Activated CD4-positive, alpha-beta T cell treated with anti-CD3 and anti-CD28 coated beads for 24 hours (primary cell): Measurements from ENCODE around the gene SLC22A2.
"Not testable (repeated sequence)": the region's sequence is repeated elsewhere in the genome, so short reads cannot be mapped to it uniquely, and the experiment has no call there.

Source experiments
- DNase-seq, 2 donors: peaks; one replicate each; pipeline ENCODE4 v3.0.0-alpha.2; 2020; ENCODE audit warnings: low read depth in 2 of 2

The SLC22A2 gene

DNA sequence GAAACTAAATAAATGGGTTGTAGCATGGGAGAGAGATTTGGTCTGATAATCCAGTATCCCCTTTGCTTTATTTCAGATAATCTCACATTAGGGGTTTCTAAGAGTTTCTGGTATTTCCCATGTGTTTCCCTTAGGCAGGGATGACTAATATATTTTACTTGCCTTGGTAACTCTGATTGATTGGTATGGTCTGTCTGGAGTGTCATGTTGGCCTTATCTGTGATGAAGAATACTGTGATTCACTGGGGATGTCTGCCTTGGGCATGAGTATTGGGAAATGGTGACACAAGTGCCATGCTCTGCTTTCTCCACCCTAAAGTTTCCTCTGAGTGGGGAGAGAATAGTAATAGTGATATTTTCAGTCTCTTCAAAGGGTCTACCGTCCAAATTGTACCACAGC lies 10.1 kb downstream of the SLC22A2 start:
- no peak for DNase-seq

DNA sequence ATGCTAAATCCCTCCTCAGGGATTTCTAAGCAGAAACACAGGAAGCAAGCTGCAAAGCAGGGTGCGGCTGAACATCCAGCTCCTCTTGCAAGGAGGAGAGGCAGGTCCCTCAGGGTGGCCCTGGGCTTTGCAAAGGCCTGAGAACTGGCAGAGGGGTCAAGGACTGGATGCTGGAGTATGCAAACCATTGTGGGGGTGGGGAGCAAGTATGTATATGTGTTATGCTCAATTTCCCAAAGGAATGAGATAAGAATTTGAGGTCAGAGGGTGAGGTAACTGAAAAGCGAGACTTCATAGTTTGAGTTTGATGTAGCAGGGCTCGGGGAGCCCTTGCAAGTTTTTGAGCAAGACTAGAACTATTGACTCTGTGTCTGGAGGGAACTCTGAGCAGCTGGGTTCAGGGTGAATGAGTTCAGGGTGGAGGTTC lies 11.2 kb downstream of the SLC22A2 start:
- DNase-seq = no peak

DNA sequence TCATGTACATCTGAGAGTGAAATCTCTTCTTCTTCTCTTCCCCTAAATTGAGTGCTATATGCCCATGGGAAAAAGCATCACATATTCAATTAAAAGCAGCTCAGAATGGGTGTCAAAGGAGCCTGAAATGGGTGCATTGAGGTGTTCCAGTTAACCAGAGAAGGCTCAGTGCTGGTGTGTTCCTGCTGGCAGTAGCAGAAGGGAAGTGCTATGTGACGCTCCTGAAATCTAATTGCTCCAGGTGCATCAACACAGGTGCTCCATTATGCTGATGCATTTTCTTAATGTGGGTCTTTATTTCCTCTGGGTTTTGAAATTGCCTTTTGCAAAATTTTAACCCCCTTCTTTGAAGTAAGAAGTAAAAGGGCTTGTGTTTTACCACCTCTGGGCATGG lies 17.9 kb downstream of the SLC22A2 start:
- no peak for DNase-seq

DNA sequence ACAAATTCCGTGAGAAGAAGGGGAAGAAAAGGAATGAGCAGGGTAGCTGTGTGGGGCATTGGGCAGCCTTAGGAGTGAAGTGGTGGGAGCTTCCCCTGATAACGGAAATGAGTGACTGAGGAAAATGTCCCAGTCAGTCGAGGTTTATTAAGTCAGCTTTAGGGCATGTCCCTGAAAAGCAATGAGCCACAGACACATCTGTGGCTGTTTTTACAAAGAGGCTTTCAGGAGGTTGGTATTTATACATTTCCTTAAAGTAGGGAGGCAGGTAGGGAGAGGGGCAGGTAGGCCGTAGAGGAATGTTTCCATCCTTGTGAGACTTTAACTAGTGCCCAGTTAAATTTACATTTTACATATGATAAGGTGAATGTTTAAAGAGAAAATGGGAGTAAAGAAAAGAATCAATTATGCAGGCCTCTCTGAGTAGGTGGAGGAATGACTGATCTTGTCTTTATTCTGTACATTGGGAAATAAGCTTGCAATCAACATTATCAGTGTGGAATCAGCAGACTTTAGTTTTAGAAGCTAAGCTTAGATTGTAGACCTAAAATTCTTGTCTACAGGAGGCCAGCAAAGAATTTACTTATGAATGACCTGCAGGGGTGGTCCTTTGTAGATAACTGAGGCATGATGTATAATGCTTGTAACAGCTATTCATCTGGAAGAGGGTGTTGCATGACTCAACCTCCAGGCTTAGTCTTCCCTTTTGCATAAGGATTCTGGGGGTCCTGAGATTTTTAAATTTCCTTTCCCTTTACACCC lies 18.5 kb downstream of the SLC22A2 start:
- no peak for DNase-seq

DNA sequence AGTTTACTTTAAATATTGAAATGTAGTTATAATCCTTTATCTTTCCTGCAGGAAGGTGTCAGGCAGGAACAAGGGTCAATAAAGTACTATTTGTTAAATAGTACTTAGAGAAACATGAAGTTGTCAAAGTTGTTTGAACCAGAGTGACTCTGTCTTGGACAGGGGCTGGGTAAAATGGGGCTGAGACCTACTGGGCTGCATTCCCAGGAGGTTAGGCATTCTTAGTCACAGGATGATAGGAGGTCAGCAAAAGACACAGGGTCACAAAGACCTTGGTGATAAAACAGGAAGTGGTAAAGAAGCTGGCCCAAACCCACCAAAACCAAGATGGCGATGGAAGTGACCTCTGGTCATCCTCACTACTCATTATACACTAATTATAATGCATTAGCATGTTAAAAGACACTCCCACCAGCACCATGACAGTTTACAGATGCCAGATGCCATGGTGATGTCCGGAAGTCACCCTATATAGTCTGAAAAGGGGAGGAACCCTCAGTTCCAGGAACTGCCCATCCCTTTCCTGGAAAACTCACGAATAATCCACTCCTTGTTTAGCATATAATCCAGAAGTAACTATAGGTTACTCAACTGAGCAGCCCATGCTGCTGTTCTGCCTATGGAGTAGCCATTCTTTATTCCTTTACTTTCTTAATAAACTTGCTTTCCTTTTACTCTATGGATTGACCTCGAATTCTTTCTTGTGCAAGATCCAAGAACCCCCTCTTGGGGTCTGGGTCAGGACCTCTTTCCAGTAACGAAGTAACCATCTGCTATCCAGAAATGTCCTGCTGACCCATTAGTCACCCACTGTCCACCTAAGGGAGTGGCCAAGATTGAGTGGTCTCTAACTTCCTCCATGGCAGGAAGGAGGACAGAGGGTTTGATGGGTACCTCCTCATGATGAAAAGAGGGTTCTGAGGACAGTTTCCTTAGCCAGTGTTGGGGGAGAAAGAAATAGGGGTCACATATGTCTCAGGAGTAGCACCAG lies 19.6 kb downstream of the SLC22A2 start:
- DNase-seq = no peak

DNA sequence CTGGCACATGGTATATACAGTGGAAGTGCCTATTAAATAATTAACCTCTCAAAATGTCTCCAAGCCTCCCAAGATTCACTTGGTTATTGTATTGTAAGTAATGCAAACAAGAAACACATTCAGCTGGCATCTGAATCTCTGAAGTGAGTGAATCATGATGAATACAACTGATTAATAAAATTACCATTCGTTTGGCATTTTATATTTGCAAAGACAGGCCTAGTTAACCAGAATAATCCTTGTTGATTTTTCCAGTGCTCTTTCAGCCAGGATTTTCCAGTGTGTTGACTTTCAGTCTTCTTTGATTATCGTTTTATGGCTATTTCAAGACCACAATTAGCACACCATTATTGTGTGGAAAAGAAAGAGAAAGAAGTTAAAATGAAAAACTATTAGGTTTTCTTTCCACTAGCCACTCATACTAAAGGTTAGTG lies 20.3 kb downstream of the SLC22A2 start:
- DNase-seq = no peak

DNA sequence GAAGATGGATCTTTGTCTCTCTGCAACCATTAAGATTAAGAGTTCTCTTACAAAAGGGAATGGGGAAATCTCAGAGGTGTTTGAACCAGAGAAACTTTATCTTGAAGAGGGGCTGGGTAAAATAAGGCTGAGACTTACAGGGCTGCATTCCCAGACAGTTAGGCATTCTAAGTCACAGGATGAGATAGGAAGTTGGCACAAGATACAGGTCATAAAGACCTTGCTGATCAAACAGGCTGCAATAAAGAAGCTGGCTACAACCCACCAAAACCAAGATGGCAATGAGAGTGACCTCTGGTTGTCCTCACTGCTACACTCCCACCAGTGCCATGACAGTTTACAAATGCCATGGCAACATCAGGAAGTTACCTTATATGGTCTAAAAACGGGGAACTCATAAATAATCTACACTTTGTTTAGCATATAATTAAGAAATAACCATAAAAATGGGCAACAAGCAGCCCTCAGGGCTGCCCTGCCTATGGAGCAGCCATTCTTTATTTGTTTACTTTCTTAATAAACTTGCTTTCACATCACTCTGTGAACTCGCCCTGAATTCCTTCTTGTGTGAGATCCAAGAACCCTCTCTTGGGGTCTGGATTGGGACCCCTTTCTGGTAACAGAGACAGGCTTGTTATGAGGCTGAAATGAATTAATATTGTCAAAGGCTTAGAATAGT lies 20.9 kb downstream of the SLC22A2 start:
- not testable (repeated sequence) for DNase-seq

DNA sequence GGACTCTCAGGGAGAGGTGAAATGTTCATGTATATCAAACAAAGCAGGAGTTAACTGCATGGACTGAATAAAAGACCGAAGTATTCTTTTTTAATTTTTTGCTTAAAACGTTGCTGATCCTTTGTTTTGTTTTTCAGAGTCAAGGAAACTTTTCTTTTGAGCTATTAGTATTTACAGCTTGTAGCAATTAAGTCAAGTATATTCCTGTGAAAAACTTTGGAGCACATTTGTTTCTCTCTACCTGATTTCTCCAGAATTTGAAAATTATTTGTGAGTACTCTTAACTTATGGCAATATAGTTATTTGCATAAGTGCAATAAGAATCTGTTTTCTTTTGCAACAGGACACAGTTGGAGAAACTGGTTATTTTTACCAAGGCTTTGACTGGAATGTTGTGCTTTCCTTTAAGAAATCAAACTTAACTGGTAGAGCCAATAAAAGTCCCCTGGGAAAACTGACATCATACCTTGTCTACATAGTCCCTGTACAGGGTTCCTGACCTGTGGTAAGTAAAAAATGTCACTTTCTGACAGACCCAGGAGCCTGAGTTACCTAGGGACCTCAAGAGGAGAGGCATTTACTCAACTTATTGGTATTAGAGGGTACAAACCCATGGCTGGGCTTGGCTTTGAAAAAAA lies 22.3 kb downstream of the SLC22A2 start:
- DNase-seq = not testable (repeated sequence)

DNA sequence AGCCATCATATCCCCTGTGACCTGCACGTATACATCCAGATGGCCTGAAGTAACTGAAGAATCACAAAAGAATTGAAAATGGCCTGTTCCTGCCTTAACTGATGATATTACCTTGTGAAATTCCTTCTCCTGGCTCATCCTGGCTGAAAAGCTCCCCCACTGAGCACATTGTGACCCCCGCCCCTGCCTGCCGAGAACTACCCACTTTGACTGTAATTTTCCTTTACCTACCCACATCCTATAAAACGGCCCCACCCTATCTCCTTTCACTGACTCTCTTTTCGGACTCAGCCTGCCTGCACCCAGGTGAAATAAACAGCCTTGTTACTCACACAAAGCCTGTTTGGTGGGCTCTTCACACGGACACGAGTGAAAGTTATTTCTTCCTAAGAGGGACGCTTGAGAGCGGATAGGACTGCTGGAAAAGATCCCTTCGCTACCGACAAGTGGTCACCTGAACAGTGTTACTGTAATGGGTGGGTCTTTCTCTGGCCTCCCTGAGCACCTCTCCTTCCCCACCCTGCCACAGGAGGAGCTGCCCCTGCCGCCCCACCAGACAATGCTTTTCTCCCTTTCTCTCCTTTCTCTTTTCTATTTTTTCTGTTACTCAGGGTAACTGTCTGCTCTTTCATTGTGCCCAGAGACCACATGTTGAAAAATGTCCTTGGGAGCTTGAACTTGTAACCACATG lies 24.5 kb downstream of the SLC22A2 start:
- DNase-seq = not testable (repeated sequence)

DNA sequence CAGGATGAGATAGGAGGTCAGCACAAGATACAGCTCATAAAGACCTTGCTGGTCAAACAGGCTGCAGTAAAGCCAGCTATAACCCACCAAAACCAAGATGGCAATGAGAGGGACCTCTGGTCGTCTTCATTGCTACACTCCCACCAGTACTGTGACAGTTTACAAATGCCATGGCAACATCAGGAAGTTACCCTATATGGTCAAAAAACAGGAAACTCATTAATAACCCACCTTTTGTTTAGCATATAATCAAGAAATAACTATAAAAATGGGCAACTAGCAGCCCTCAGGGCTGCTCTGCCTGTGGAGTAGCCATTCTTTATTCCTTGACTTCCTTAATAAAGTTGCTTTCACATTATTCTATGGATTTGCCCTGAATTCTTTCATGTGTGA lies 30.9 kb downstream of the SLC22A2 start:
- DNase-seq = no peak

DNA sequence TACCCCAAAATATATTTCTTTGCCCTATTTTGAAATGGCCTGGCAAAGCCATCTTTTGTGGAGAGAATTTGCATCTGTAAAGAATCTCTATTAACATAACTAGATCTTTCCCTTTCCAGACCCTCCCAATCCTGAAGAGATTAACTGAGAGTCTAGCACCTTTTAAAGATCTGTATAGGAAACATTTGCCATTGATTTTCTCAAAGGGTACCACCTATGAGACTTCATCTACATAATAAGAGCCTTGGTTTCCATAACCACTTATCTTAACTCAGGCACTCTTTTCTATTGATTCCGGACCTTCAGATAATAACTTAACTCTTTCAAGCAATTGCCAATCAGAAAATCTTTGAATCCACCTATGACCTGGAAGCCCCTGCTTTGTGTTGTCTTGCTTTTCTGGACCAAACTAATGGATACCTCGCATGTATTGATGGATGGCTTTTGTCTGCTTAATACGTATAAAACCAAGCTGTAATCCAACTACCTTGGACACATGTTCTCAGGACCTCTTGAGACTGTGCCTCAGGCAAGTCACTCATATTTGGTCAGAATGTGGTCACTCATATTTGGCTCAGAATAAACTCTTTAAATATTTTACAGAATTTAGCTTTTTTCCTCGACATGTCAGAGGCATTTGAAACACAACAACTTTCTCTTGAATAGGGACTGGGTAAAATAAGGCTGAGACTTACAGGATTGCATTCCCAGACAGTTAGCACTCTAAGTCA lies 31.4 kb downstream of the SLC22A2 start:
- DNase-seq = no peak

DNA sequence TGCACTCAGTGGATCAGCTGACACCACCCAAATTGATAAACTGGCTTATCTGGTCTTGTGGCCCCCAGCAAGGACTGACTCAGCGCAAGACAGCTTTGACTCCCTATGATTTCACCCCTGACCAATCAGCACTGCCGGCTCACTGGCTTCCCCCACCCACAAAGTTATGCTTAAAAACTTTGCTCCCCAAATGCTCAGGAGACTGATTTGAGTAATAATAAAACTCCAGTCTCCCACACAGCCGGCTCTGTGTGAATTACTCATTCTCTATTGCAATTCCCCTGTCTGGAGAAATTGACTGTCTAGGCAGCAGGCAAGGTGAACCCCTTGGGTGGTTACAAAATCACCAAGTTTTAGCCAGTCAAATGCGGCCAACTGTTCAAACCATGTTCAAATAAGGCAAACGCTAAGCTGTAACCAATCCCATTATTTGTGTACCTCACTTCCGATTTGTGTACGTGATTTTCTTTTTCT lies 32.5 kb downstream of the SLC22A2 start:
- peak; percentile 29 to 34 for DNase-seq

DNA sequence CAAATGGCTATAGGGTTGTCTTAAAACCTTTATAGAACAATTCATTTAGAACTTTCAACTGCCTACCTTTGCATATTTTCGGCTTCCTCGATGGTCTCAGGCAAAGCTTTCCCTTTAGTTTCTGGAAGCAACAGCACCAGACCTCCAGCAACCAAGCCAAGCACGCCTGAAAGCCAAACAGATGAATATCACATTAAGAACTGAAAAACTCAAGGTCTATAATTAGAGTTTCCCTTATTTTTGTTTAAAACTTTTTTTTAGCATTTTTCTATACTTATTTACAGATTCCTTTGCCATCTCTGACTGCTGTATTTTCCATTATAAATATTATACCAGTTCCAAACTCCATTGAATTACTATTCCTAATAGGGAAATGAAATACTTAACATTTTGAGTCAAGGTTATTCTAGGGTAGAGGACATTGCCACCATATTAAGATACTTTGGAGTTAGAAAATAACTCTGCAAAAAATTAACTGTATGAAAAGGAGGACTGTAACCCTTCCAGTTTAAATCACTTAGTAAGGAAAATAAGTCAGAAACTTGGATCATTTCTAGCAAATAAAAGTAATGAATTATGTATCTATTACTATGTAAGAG lies 33.9 kb downstream of the SLC22A2 start:
- DNase-seq = no peak

DNA sequence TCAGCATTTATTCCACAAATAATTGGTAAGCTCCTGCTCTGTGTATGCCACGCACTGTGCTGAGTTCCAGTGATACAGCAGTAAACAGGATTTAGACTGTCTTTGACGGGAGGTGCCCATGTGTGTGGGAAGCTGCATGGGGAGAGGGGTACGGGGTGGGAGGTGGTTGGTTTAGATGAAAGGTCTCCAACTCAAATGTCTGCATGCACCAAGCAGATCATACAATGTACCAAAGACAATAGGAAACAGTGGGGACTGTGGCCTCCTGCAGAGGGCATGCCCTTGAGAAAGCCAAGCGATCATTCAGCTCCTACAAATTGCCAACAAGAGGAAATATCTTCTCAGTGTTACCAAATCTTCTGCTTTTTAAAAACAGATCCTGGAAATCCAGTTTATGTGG lies 36.1 kb downstream of the SLC22A2 start:
- no peak for DNase-seq

DNA sequence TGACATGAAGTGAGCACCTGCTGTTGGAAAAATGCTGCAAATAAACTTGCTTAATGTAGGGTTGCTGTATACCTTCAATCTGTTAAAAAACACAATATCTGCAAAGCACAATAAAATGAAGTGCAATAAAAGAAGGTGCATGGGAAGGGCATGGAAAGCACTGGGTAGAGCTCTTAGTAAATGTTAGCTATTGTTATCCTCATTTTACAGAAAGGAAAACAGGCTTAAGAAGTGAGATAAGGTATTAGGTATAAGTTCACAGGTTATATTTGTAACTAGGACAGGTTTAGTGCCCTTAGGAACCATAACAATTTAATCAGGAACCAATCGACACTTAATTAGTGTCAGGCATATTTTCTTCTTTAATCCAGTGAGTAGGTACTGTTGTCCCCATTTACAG lies 36.7 kb downstream of the SLC22A2 start:
- DNase-seq = no peak

DNA sequence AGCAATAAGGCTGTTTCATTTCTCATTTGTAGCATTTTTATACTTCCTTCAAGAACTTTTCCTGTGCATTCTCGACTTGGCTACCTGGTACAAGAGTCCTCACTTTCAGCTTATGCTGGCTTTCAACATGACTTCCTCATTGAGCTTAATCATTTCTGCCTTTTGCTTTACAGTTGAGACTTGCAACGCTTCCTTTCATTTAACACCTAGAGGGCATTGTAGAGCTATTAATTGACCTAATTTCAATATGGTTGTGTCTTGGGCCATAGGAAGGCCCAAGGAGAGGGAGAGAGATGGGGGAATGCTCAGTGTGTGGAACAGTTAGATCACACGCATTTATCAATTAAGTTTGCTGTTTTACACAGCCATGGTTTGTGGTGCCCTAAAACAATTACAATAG lies 37.2 kb downstream of the SLC22A2 start:
- no peak for DNase-seq

DNA sequence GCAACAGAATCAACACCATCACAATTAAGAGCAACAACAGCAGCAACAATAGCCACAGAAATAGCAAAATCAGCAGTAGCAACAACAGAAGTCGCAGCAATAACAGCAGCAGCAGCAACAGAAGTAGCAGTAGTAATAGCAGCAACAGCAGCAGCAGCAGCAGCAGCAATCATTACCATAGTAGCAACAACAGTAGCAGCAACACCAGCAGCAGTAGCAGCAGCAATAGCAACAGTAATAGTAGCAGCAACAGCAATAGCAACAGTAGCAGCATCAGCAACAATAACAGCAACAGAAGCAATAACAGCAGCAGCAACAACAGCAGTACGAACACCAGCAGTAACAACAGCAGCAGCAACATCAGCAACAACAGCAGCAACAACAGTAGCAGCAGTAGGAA lies 39.8 kb downstream of the SLC22A2 start:
- no peak for DNase-seq

DNA sequence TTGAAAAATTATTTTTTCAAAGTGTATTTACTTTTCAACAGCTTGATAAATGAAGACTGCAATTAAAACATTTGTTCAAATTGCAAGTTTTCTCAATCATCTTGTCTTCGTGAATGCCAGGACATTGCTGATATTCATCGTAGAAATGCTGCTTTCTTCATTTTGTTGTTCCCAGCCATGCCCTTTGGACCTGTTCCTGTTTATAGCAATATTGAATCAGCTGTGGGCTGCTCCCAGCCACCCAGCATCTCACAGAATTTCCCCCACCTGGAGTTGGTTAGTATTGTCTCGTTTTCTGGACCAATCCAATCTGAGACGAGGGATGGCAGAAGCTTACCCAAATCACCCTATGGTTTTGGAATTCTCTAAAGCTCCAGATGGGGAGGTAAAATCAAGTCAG lies 40.8 kb downstream of the SLC22A2 start:
- DNase-seq = no peak

DNA sequence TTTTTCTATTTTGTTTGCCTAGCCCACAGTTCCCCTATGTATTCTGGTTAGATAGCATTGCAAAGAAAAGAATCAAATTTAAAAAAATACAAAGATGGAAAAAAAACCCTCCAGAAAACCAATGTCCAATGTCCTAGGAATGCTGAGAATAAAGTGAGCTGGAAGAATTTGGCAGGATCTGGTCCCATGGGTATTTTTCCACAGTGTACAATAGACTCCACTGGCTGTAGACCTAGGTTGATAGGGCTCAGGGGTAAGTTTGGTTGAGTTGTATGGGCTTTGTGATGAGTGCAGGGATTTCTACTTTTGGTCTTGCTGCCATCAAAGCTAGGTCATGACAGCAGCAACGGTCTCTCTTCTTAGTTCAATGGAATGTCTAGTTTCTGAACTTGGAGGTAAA lies 41.5 kb downstream of the SLC22A2 start:
- DNase-seq = no peak

DNA sequence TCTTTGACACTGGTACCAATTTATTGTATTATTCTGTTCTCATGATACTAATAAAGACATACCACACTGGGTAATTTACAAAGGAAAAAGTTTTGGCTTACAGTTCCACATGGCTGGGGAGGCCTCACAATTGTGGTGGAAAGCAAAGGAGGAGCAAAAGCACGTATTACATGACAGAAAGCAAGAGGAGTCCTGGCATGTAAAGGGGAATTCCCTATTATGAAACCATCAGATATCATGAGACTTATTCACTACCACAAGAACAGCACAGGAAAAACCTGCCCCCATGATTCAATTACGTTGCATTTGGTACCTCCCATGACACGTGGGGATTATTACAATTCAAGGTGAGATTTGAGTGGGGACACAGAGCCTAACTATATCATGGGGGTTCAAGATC lies 43.4 kb downstream of the SLC22A2 start:
- DNase-seq = no peak
